ENCODE data around the gene NAGPA. TPM values are rescaled to one million over a fixed set of nuclear protein-coding genes. Genes with fewer than 3 reads are reported as not detected.

Gene NAGPA
- total and polyA plus RNA-seq, 10 of the 15 experiments (the other 5 are each of a cell fraction or from before 2014, with no cell fraction given) = 0.03 to 11.6 (median 6.6) TPM

DNA sequence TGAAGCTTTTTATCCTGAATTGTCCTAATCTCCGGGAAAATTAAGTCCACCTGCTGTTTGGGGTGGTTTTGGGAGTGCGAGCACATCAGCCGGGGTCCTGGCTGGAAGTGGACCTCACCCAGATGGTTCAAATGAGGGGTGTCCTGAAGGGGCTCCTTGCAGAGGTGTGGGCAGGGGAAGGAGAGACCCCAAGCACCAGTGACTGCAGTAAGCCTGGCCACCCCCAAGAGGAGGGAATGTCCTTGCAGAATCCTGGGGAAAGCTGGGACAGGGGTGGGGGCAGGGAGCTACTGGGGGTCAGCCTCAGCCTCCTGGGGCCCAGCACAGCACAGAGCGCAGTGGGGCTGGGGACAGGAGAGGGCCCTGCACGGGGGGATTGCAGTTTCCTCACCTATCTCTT is 29.4 kb downstream of the NAGPA start:
- in situ Hi-C loops (cut with MboI) (no loop called here), intact Hi-C loops (cut with micrococcal nuclease; ENCODE audit: unreplicated experiment) (no loop called here)
- ChIA-PET CTCF (no interaction called here), SMC1A (ENCODE audit: uncharacterized antibody, unreplicated experiment) (no interaction called here), RAD21 (ENCODE audit: unreplicated experiment) (no interaction called here), POLR2A (no interaction called here)
- BruUV-seq (replicated peaks) = no TSS peak
- no peak overlapping the region for H3K4me3 ChIP-seq
- H3K4me1 ChIP-seq (ENCODE audit: control insufficient read depth, insufficient read depth, low read length) = no peaks in the 10 kb centered on the region
- H3K9me3 ChIP-seq (replicated peaks; ENCODE audit: control insufficient read depth, insufficient read depth, low read length) = no peaks in the 10 kb centered on the region
- DNase-seq (ENCODE audit: low read depth, low spot score) = no peak
- no peak for FAIRE-seq
- no peak for ATAC-seq
- H3K4me2 ChIP-seq (ENCODE audit: control insufficient read depth, insufficient read depth) = no peak overlapping the region
- H3K9ac ChIP-seq (ENCODE audit: control insufficient read depth, insufficient read depth, low read length) = no peak overlapping the region
- H3K36me3 ChIP-seq (ENCODE audit: control insufficient read depth in 2 of 2, insufficient read depth in 2 of 2, low read length in 1 of 2) = no peaks in the 10 kb centered on the region
- no peaks in the 10 kb centered on the region for H3K79me2 ChIP-seq (ENCODE audit: control insufficient read depth, insufficient read depth, low read length)
- no peaks in the 10 kb centered on the region for H4K20me1 ChIP-seq (ENCODE audit: control insufficient read depth, insufficient read depth)
- H3K27me3 ChIP-seq (replicated peaks in 1 of 2; ENCODE audit: control insufficient read depth in 2 of 2, insufficient read depth in 2 of 2, low read length in 1 of 2) = no peaks in the 10 kb centered on the region
- H2AFZ ChIP-seq (ENCODE audit: control insufficient read depth, low read depth, low read length) = no peak overlapping the region
- WGBS (ENCODE audit: insufficient coverage, insufficient replicate concordance, low lambda C conversion rate, missing lambda C conversion rate) = 58% methylated on average over 5 of the region's 5 CpGs
- no peak for TF ChIP-seq PML (IDR thresholded peaks at IDR 0.05; ENCODE audit: low read length)
- no peak for TF ChIP-seq CBX5 (IDR thresholded peaks at IDR 0.05; ENCODE audit: low read depth)
- TF ChIP-seq, protein P1, sequence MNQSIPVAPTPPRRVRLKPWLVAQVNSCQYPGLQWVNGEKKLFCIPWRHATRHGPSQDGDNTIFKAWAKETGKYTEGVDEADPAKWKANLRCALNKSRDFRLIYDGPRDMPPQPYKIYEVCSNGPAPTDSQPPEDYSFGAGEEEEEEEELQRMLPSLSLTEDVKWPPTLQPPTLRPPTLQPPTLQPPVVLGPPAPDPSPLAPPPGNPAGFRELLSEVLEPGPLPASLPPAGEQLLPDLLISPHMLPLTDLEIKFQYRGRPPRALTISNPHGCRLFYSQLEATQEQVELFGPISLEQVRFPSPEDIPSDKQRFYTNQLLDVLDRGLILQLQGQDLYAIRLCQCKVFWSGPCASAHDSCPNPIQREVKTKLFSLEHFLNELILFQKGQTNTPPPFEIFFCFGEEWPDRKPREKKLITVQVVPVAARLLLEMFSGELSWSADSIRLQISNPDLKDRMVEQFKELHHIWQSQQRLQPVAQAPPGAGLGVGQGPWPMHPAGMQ (IDR thresholded peaks at IDR 0.05; ENCODE audit: borderline replicate concordance) = no peak
- TF ChIP-seq IKZF2 (IDR thresholded peaks at IDR 0.05) = no peak
- TF ChIP-seq SREBF1 (IDR thresholded peaks at IDR 0.05; ENCODE audit: low read length) = no peak
- TF ChIP-seq NR2C1 (IDR thresholded peaks at IDR 0.05) = no peak
- TF ChIP-seq CREM (IDR thresholded peaks at IDR 0.05; ENCODE audit: low read depth) = no peak
- no peak for TF ChIP-seq MYB (IDR thresholded peaks at IDR 0.05; ENCODE audit: borderline replicate concordance, low read depth, low read length)
- H3K27ac ChIP-seq (ENCODE audit: control insufficient read depth, insufficient read depth) = no peak overlapping the region

DNA sequence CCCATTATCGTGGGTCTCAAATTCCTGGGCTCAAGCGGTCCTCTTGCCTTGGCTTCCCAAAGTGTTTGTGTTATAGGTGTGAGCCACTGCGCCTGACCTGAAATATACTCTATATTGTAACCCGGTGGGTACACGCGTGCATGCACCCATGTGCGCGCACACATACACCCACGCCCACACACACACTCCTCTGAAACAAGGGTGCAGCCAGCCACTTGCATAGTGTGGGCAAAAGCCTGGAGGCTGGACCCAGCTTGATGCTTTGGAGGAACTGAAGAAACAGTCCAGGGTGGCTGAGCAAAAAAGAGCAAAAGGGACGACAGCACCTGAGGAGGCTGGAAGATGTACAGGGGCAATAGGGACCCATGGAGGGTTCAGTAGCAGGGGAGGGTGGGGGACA is 29.9 kb downstream of the NAGPA start:
- no peak for FAIRE-seq
- Histone ChIP-seq H3K4me2 (ENCODE audit: control insufficient read depth, insufficient read depth) (no peak overlapping the region), H2AFZ (ENCODE audit: control insufficient read depth, low read depth, low read length) (no peak overlapping the region), H3K27ac (ENCODE audit: control insufficient read depth, insufficient read depth) (no peak overlapping the region), H3K9me3 (replicated peaks; ENCODE audit: control insufficient read depth, insufficient read depth, low read length) (no peaks in the 10 kb centered on the region), H4K20me1 (ENCODE audit: control insufficient read depth, insufficient read depth) (no peaks in the 10 kb centered on the region), H3K4me1 (ENCODE audit: control insufficient read depth, insufficient read depth, low read length) (no peaks in the 10 kb centered on the region), H3K36me3 (ENCODE audit: control insufficient read depth in 2 of 2, insufficient read depth in 2 of 2, low read length in 1 of 2) (no peaks in the 10 kb centered on the region), H3K79me2 (ENCODE audit: control insufficient read depth, insufficient read depth, low read length) (no peaks in the 10 kb centered on the region), H3K27me3 (replicated peaks in 1 of 2; ENCODE audit: control insufficient read depth in 2 of 2, insufficient read depth in 2 of 2, low read length in 1 of 2) (no peaks in the 10 kb centered on the region), H3K9ac (ENCODE audit: control insufficient read depth, insufficient read depth, low read length) (no peak overlapping the region), H3K4me3 (no peak overlapping the region)
- SMC1A ChIA-PET (ENCODE audit: uncharacterized antibody, unreplicated experiment) = no interaction called here
- WGBS (ENCODE audit: insufficient coverage, insufficient replicate concordance, low lambda C conversion rate, missing lambda C conversion rate) = 63% methylated on average over 10 of the region's 10 CpGs
- RAD21 ChIA-PET (ENCODE audit: unreplicated experiment) = no interaction called here
- BruUV-seq (replicated peaks) = no TSS peak
- POLR2A ChIA-PET = no interaction called here
- no peak for DNase-seq (ENCODE audit: low read depth, low spot score)
- in situ Hi-C loops (cut with MboI) (no loop called here), intact Hi-C loops (cut with micrococcal nuclease; ENCODE audit: unreplicated experiment) (no loop called here)
- ATAC-seq = no peak
- no peak for TF ChIP-seq ZZZ3 (IDR thresholded peaks at IDR 0.05; ENCODE audit: control insufficient read depth, insufficient read length, low read depth)
- no peak for TF ChIP-seq POU2F2 (IDR thresholded peaks at IDR 0.05; ENCODE audit: borderline replicate concordance, low read depth, low read length)
- no peak for TF ChIP-seq MYC (IDR thresholded peaks at IDR 0.05; ENCODE audit: insufficient read depth, insufficient read length, insufficient replicate concordance, low read length, severe bottlenecking)
- TF ChIP-seq JUND (IDR thresholded peaks at IDR 0.05; ENCODE audit: low read depth, low read length) = no peak
- no peak for TF ChIP-seq KLF5 (IDR thresholded peaks at IDR 0.05; ENCODE audit: partially characterized antibody)
- TF ChIP-seq CBX5 (IDR thresholded peaks at IDR 0.05; ENCODE audit: low read depth) = no peak
- no peak for TF ChIP-seq SMARCA5 (IDR thresholded peaks at IDR 0.05)
- no peak for TF ChIP-seq NR2C1 (IDR thresholded peaks at IDR 0.05)
- TF ChIP-seq TARDBP (IDR thresholded peaks at IDR 0.05; ENCODE audit: borderline replicate concordance) = no peak
- no peak for TF ChIP-seq IKZF2 (IDR thresholded peaks at IDR 0.05)
- CTCF ChIA-PET = no interaction called here

Data from GM12878 (cell line).